HFFc6 (cell line): ENCODE data around the gene AGMO. TPM values are rescaled to one million over a fixed set of nuclear protein-coding genes. Genes with fewer than 3 reads are reported as not detected.

ENCODE experiments used
- DNase-seq: peaks from one replicate; pipeline ENCODE4 v3.0.0-alpha.2; 2018
- H3K27ac Mint-ChIP-seq: 2 replicates; pipeline ENCODE4 v1.8.0; 2020; ENCODE audit warnings: mild to moderate bottlenecking, mixed read lengths
- H3K27me3 Mint-ChIP-seq: 2 replicates; pipeline ENCODE4 v1.8.0; 2021; ENCODE audit warnings: mild to moderate bottlenecking, moderate library complexity, mixed read lengths; ENCODE audit not compliant: insufficient read depth
- H3K36me3 Mint-ChIP-seq: 2 replicates; pipeline ENCODE4 v1.8.0; 2021; ENCODE audit warnings: low read depth, mixed read lengths
- H3K4me1 Mint-ChIP-seq: 2 replicates; pipeline ENCODE4 v1.8.0; 2020; ENCODE audit warnings: low read depth, mixed read lengths
- H3K4me3 Mint-ChIP-seq: 2 replicates; pipeline ENCODE4 v1.8.0; 2020; ENCODE audit warnings: mild to moderate bottlenecking, moderate library complexity, mixed read lengths
- H3K9me3 Mint-ChIP-seq: 2 replicates; pipeline ENCODE4 v1.8.0; 2020; ENCODE audit warnings: mild to moderate bottlenecking, mixed read lengths
- total RNA-seq, 6 experiments: library from RNA; stranded (reverse); fragmentation: NEBNext Ultra II Directional; extraction: Animal tissue kit (Norgen Biotek cat#: 25700); gene quantifications; 2 replicates in 1 of 6; 3 replicates in 5 of 6; pipeline ENCODE4 v1.2.3, GENCODE V29; 2021
- TF ChIP-seq, protein P1 (sequence below): fragments of 200-600 bp; sonication (generic); IDR thresholded peaks from 2 replicates; pipeline ENCODE4 v1.5.0; 2021; ENCODE audit warnings: antibody characterized with exemption, mild to moderate bottlenecking

Gene AGMO
- total RNA-seq, 6 experiments from 2014 or later = 0.07 to 0.09 TPM; not detected in 4

DNA sequence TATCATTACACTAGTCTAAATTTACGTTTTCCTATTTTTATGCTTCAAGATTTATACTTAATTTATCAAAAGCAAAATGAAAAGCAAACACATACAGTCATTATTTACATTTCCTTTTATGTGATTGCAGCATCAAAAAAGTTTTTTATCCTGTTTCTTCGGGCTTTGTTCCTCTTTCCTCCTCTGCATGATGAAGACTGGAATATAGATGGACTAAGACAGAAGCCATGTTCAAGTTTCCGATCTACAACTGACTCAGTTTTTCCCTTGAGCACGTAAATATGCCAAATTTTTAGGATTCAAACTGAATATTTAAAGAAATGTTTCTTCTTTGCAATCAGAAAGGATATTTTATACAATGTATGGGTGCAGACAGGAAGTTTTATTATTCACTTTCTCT, 385.7 kb downstream of the AGMO start:
- Mint-ChIP-seq H3K4me3 (no peak overlapping the region), H3K36me3 (no peaks in the 10 kb centered on the region), H3K9me3 (no peaks in the 10 kb centered on the region), H3K27me3 (no peaks in the 10 kb centered on the region; the same call in none of the 2 replicates), H3K4me1 (peaks cover 19% of the 10 kb centered on the region), H3K27ac (no peak overlapping the region)
- no peak for DNase-seq
- TF ChIP-seq, protein P1, sequence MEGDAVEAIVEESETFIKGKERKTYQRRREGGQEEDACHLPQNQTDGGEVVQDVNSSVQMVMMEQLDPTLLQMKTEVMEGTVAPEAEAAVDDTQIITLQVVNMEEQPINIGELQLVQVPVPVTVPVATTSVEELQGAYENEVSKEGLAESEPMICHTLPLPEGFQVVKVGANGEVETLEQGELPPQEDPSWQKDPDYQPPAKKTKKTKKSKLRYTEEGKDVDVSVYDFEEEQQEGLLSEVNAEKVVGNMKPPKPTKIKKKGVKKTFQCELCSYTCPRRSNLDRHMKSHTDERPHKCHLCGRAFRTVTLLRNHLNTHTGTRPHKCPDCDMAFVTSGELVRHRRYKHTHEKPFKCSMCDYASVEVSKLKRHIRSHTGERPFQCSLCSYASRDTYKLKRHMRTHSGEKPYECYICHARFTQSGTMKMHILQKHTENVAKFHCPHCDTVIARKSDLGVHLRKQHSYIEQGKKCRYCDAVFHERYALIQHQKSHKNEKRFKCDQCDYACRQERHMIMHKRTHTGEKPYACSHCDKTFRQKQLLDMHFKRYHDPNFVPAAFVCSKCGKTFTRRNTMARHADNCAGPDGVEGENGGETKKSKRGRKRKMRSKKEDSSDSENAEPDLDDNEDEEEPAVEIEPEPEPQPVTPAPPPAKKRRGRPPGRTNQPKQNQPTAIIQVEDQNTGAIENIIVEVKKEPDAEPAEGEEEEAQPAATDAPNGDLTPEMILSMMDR = no peak

DNA sequence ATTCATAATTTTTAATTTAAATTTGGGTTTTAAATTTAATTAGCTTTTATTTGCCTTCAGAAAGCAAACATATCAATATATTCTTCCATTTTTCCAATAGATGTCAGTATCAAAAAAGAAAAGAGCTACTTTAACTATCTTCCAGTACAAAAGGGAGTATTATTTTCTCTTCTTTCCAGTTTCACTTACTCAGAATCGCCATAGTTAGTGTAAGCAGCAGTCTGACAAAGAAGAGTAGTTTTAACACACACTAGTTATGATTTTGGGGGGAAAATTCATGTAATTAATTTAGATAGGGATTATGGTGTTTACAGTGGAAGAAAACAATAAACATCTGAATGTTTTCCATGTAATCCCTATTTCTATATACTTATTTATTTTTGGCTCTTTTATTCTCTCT, 386.7 kb downstream of the AGMO start:
- Mint-ChIP-seq H3K9me3 (no peaks in the 10 kb centered on the region), H3K27ac (no peak overlapping the region), H3K4me3 (no peak overlapping the region), H3K4me1 (peaks cover 19% of the 10 kb centered on the region), H3K36me3 (no peaks in the 10 kb centered on the region), H3K27me3 (no peaks in the 10 kb centered on the region; the same call in 1 of the 2 replicates)
- TF ChIP-seq, protein P1 = no peak
- DNase-seq = no peak

DNA sequence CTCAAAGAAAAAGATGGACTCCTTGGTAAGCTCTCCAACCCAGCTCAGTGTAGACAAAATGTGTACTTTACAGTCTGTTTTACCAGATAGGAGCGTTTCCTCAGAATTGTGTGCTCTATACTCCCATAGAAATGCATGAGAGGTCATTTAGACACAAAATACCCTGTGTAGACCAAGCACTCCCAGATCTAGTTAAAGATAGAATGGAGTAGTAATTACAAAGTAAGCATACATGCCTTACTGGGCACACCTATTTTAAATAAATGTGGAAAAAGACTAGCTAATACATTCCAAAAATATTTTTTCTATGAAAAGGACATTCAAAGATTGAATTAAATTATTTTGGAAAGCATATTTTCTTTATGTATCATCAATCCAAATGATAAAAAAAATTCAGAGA, 387.3 kb downstream of the AGMO start:
- Mint-ChIP-seq H3K4me3 (no peak overlapping the region), H3K36me3 (no peaks in the 10 kb centered on the region), H3K27me3 (no peaks in the 10 kb centered on the region; the same call in 1 of the 2 replicates), H3K27ac (peak overlapping the region; percentile 19; the same call in 1 of the 2 replicates), H3K9me3 (no peaks in the 10 kb centered on the region), H3K4me1 (peaks cover 19% of the 10 kb centered on the region)
- TF ChIP-seq, protein P1 = no peak
- DNase-seq = no peak

DNA sequence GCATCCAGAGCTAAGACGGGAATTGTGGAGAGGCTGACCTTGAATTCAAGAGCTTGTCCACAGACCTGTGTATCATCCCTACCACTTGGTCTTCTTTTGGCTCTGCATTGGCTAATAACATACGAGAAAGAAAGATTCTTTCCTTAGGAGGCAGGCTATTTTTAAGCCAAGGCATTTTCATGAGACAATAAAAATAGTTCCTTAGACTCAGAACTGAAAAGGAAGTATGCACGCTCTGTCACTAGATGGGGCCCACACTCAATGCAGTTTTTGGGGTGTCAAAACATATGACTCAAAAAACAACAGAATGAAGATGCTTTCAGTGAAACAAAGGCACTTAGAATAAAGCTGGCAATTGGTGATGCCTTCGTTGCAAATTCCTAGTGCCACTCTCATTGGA, 393.3 kb downstream of the AGMO start:
- TF ChIP-seq, protein P1 = peak; percentile 64
- Mint-ChIP-seq H3K4me3 (no peak overlapping the region), H3K27ac (no peak overlapping the region), H3K4me1 (peaks cover 6% of the 10 kb centered on the region), H3K27me3 (no peaks in the 10 kb centered on the region), H3K36me3 (no peaks in the 10 kb centered on the region), H3K9me3 (no peaks in the 10 kb centered on the region)
- peak; percentile 56 for DNase-seq

DNA sequence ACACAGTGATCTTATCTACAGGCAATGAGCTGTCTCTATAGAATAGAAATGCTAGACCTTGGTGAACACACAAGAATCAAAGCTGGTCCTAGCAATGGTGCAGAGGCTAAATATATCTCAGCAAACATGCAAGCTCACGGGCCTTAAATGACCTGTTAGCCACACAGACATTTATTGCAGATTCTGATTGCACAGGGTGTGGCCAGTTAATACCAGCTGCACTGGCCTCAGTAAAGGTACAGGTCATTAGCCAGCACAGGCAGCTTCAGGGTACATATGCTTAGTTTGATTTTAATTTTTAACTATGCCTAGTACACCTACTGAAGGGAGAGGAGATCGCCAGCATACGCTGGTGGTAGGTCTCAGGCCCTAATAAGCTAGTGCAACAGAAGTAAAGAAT, 393.9 kb downstream of the AGMO start:
- Mint-ChIP-seq H3K4me3 (no peak overlapping the region), H3K27ac (no peak overlapping the region), H3K4me1 (peaks cover 6% of the 10 kb centered on the region), H3K36me3 (no peaks in the 10 kb centered on the region), H3K9me3 (no peaks in the 10 kb centered on the region), H3K27me3 (no peaks in the 10 kb centered on the region)
- DNase-seq = no peak
- TF ChIP-seq, protein P1 = no peak

DNA sequence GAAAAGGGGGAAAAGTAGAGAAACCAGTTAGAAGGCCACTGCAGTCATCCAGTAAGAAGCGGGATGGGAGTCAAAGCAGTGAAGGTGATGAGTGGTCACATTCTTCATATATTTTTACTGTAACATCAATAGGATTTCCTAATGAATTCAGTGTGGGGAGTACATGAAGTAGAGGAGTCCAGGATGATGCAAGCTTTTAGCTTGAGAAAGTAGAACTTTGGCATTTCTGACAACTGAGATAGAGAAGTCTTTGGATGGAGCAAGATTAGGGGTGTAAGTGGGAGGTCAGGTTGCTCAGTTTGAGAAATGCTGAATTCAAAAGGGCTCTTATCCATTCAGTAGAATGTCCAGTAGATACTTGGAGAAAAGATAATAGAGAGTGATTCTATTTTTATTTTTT, 395.2 kb downstream of the AGMO start:
- Mint-ChIP-seq H3K36me3 (no peaks in the 10 kb centered on the region), H3K27me3 (no peaks in the 10 kb centered on the region), H3K9me3 (no peaks in the 10 kb centered on the region), H3K27ac (no peak overlapping the region), H3K4me1 (peaks cover 6% of the 10 kb centered on the region), H3K4me3 (no peak overlapping the region)
- no peak for DNase-seq
- TF ChIP-seq, protein P1 = no peak
